GM18907 (cell line): Measurements from ENCODE around the gene UBL7.
"Not testable (repeated sequence)": the region's sequence is repeated elsewhere in the genome, so short reads cannot be mapped to it uniquely, and the experiment has no call there.

Experiments
- ATAC-seq: cut with Tn5 transposase; IDR thresholded peaks from one replicate; pipeline ENCODE4 v1.9.1; 2021; ENCODE audit warnings: mild to moderate bottlenecking, moderate library complexity; ENCODE audit not compliant: unreplicated experiment

Gene UBL7

DNA sequence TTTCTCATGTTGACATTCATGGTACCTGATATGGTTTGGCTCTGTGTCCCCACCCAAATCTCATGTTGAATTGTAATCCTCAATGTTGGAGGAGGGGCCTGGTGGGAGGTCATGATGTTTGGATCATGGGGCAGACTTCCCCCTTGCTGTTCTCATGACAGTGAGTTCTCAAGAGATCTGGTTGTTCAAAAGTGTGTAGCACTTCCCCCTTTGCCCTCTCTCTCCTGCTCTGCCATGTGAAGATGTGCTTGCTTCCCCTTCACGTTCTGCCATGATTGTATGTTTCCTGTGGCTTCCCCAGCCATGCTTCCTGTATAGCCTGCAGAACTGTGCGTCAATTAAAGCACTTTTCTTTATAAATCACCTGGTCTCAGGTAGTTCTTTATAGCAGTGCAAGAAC is 3.3 kb upstream of the UBL7 start:
- ATAC-seq: no peak

DNA sequence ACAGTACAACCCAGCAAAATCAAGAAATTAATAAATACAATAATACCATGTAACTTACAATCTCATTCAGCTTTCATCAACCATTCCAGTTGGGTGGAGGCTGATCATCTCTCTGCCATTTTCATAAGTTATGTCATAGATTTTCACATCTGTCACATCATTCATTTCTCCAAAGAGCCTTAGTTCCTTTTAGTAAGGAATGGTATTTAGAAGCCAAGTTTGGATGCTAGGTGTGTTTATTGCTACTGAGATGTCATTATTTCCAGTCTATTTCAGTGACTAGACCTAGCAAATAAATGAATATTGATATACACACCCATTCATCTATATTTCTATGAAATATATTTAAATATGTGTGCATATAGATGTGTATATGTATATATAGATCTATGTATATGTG is 2.7 kb upstream of the UBL7 start:
- ATAC-seq: no peak

GRCh38 chr15:74461847-74462511 is 1.0 kb upstream of the UBL7 start:
- no peak for ATAC-seq

- ATAC-seq: peak; percentile 2
Observed at GRCh38 chr15:74460298-74460697, 662 bp downstream of the UBL7 start.

- ATAC-seq: not testable (repeated sequence)
Observed at GRCh38 chr15:74459798-74460197, 1.2 kb downstream of the UBL7 start.

DNA sequence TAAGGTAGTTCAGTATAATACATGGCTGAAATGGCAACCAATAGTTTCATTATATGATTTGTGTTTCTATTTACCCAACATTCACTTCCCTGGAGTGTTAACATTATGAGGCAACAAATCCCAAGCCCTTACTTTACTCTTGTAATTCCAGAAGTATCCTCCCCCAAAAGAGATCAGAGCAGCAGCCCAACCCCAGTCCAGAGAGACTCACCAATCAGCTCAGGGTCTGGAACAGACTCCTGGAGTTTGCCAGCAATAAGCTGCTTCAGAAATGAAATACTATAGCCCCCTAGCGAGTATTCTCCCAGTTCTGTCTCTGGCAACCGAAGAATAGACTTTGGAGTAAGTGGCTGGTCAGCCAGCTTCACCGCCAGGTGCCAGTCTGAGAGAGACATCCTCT is 2.5 kb downstream of the UBL7 start:
- ATAC-seq: no peak

DNA sequence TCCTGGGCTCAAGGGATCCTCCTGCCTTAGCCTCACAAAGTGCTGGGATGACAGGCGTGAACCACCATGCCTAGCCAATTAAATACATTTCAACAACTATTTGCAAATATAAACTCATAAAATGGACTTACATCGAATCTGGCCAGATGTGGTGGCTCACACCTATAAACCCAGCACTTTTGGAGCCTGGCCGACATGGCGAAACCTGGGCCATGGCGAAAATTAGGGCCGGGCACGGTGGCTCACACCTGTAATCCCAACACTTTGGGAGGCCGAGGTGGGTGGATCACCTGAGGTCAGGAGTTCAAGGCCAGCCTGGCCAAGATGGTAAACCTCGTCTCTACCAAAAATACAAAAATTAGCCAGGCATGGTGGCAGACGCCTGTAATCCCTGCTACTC is 3.9 kb downstream of the UBL7 start:
- not testable (repeated sequence) for ATAC-seq

DNA sequence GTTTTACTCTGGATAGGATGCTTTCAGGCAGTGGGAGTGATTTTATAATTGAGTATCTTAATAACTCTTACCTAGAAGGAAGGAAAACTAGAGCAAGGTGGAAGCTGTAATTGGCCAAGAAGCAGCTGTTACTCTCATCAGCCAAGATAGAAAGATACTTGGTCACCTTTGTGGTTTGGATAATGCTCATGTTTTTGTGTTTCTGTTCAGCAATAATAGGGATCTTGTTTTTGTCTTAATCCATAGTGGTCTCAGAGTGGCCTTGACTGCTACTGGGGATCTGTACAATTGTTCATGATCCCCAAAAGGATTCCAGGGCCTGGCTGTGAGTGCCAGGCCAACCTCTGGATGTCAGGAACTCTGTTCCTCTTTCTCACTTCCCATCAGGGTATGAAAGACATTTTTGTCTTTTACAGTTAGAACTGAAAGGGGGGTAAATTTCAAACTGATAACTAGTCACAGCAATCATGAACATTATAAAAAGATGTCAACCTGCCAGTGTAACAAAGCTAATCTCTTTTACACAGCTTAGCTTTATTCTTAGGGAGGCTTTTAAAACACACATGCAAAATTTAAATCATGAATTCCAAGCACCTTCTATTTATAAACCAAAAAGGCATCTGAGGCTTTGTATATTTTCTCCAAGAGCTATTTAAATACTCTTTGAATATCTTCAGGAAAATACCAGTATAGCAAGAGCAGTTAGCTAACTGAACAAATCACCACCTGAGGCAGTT is 6.0 kb downstream of the UBL7 start:
- no peak for ATAC-seq

- ATAC-seq: no peak
Observed at GRCh38 chr15:74453925-74454763, 6.8 kb downstream of the UBL7 start.

GRCh38 chr15:74451861-74452835 is 8.8 kb downstream of the UBL7 start:
- ATAC-seq: no peak

GRCh38 chr15:74451322-74451721 is 9.6 kb downstream of the UBL7 start:
- no peak for ATAC-seq

DNA sequence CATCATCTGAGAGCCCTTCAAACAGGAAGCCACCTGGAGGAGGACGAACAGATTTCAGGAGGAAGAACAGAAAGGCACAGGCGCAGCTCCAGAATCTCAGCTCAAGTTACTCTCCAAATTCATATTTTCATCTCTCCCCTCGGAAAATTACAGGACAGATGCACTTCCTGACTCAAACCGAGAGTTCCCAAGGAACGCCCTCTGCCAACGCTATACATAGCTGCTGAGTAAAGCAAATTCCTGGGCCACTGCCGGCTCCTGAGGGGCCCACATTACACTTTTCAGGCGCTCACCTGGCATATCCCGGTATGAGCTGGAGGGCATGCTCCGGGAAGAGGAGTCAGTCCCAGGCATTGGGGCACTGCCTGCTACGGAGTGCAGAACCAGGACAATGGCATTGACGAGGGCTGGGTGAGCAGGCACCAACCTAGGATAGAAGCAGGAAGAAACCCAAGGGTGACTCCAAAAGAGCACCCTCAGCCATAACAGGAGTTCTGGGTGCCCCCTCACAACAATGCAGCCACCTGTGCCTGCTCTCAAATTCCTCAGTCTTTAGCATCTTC is 11.2 kb downstream of the UBL7 start:
- no peak for ATAC-seq

DNA sequence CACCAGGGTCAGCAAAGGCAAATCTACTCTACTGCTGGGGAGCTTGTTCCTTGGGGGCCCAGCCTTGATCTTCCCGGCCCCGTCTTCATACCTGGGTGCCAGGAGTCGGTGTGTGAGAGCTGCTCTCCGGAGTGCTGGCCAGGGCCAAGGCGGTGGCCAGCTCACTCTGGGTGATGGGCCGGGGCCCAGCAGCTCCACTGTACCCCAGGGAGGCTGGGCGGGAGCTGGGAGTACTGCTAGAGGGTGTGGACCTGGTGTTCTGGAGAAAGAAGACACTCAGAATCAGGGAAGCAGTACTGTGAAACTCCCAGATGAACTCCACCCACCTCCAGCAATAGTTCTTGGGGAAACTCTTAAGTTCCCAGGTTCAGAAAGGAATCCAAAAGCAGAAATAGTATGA is 11.9 kb downstream of the UBL7 start:
- no peak for ATAC-seq

GRCh38 chr15:74445816-74446763 is 14.9 kb downstream of the UBL7 start:
- ATAC-seq: no peak

GRCh38 chr15:74444106-74445062 is 16.6 kb downstream of the UBL7 start:
- ATAC-seq: no peak

DNA sequence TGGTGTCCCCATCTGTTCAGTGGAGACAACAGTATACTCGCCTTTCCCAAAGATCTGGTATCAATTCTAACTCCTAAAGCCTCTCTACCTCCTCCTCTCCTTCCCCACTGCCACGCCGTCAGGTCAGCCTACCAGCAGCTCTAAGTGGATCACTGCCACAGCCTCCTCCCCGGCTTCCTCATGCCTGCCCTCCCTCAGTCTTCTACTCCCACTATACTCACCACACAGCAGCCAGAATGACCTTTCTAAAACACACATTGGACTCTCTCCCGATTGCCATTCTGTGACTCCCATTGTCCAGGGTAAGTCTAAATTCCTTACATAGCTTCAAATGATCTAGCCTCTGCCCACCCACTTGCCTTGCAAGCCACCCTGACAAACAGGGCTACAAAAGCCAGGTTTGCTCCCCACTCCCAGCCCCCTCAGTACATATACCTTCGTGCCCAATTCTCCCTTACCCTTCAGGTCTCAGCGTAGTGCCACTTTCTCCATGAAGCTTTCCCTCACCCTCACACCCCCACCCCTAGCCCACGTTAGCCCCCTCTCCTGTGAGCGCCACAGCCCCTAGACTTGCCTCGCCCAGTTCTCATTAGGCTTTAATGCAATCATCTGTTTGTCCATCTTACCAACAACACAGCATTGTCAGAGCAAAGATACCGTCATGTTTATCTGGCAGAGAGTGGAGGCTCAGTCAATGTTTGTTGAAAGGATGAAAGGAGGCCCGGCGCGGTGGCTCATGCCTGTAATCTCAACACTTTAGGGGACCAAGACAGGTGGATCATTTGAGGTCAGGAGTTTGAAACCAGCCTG is 17.7 kb downstream of the UBL7 start:
- no peak for ATAC-seq

DNA sequence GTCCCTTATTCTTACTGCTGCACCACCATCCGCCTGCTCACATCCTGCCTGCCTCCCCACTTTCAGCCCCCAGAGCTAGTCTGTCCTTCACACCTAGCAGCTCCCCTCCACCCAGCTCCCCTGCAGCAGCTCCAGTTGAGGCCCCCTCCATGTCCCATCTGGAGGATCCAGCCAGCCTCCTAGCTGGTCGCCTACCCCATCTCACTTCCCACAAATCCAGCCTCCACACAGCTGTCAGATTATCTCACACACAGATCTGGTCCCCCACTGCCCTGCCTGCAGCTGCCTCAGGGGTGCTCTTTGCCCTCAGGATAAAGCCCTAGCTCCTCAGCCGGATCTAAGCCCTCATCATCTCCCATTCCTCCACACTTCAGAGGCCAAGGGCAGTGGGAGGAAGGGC is 18.4 kb downstream of the UBL7 start:
- no peak for ATAC-seq
